ENCODE measurements around the gene CEP72.

Gene CEP72

DNA sequence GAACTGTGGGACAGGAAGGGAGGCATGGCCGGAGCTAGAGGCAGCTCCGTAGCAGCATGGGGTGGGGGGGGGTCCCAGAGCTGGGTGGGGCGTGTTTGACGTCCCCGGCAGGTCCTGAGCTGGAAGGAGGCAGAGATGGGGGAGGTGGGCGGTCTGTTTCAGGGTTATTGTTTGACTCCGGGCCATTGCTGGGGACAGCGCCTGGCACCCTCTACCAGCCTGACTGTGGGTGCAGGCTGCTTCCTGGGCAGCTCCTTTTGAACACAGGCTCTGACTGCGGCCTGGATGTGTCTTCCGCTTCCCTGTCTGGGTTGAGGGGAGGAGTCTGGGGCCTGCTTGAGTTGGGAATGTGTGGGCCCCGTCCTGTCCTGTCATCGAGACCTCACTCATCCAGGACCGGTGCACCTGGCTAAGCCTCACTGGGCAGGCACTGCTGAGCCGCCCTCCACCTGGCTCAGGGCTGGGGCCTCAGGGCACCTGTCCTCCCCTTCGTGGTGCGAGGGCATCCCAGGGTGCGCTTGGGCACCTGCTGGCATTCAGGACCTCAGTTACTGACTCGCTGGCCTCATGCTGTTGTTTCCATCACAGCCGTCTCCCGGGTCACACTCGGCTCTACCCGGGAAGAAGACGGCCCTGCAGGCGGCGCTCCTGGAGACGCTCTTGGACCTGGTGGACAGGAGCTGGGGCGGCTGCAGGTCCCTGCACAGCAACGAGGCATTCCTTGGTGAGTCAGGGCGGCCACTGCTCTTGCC lies 26.5 kb downstream of the CEP72 start:
- Mint-ChIP-seq H3K4me1 (peaks cover 5% of the 10 kb centered on the region), H3K27ac (no peak overlapping the region), H3K4me3 (no peak overlapping the region), H3K9me3 (no peaks in the 10 kb centered on the region), H3K36me3 (ENCODE audit: low read depth) (peaks cover 52% of the 10 kb centered on the region), H3K27me3 (ENCODE audit: low read depth, poor library complexity) (no peaks in the 10 kb centered on the region)
- no peak for TF ChIP-seq CTCF (IDR thresholded peaks at IDR 0.05)
- no peak for DNase-seq

DNA sequence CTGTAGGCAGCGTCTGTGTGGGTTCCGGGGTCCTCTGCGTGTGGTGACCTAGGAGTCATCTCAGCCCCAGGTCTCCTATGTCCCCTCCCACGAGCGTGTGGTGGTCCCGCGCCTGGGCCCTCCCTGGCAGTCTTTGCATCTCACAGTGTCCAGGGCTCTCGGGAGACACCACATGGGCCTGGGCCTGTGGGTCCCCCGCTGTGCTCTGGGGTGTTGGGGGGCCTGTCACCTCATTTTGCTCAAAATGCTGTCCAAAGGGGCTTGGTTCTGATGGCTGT lies 27.1 kb downstream of the CEP72 start:
- no peak for DNase-seq
- Mint-ChIP-seq H3K36me3 (ENCODE audit: low read depth) (peaks cover 50% of the 10 kb centered on the region), H3K4me1 (peaks cover 9% of the 10 kb centered on the region), H3K9me3 (no peaks in the 10 kb centered on the region), H3K27me3 (ENCODE audit: low read depth, poor library complexity) (no peaks in the 10 kb centered on the region), H3K27ac (no peak overlapping the region), H3K4me3 (no peak overlapping the region)
- no peak for TF ChIP-seq CTCF (IDR thresholded peaks at IDR 0.05)

DNA sequence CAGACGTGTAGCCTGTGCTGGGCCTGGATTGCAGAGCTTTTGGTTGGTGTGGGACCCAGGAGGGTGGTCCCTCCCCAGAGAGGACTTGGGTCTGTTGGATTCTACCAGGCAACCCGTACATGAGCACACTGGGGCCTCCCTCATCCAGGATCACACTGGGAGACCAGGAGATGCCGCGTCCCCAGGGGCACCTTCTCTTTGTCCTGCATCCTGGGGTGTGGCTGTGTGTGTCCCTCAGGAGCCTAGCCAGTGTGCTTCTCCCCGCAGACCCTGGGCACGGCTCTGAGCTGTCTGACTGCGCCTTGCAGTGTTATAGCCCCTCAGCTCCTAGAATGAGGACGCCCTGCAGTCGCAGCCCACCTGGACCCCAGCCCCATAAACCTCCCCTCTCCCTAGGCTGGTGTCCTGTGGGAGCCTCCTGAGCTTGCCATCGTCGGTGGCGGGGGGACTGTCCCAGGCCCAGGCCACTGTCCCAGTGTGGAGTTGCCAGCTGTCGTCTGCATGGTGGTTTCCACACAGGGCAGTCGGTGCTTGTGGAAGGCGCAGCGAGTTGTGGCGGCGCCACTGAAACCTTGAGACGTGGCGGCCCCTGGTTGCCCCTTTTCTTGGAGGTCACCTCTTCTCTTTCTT lies 27.6 kb downstream of the CEP72 start:
- no peak overlapping the region for H3K27ac Mint-ChIP-seq
- no peak for TF ChIP-seq CTCF (IDR thresholded peaks at IDR 0.05)
- peaks cover 14% of the 10 kb centered on the region for H3K4me1 Mint-ChIP-seq
- peaks cover 50% of the 10 kb centered on the region for H3K36me3 Mint-ChIP-seq (ENCODE audit: low read depth)
- no peaks in the 10 kb centered on the region for H3K27me3 Mint-ChIP-seq (ENCODE audit: low read depth, poor library complexity)
- no peaks in the 10 kb centered on the region for H3K9me3 Mint-ChIP-seq
- H3K4me3 Mint-ChIP-seq: no peak overlapping the region
- DNase-seq: no peak

DNA sequence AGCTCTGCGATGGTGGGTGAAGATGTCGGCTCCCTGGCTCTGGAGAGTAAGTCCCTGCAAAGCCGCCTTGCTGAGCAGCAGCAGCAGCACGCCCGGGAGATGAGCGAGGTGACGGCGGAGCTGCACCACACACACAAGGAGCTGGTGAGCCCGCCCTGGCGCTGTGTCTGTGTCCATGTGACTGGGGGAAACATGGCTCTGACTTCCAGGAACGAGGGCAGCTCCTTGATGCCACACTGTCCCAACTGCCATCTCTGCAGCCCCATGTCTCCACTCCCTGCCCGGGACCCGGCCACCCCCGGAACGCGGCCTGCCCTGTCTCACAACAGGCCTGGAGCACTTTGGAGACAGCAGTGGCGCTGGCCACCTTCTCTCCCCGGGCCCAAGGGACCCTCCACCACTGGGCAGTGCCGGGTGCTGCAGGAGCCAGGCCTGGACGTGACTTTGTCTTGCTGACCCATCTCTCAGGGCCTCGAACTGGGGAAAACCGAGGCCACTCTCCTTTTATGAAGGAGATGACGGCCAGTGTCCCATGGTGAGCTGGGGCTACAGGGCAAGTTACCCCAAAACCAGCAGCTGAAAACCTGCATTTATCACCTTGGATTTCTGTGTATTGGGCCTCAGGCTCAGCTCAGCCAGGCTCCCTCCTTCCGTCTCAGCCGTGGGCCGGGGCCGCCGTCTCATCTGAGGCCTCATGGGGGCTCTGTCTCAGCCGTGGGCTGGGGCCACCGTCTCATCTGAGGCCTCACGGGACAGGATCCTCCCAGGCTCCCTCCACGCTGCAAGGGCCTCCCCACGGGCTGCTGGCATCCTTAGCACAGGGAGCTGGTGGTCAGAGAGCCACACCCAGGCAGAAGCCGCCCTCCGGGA lies 28.6 kb downstream of the CEP72 start:
- H3K27me3 Mint-ChIP-seq (ENCODE audit: low read depth, poor library complexity): no peaks in the 10 kb centered on the region
- peaks cover 43% of the 10 kb centered on the region for H3K36me3 Mint-ChIP-seq (ENCODE audit: low read depth)
- TF ChIP-seq CTCF (IDR thresholded peaks at IDR 0.05): no peak
- no peak overlapping the region for H3K4me3 Mint-ChIP-seq
- peaks cover 16% of the 10 kb centered on the region for H3K4me1 Mint-ChIP-seq
- no peak for DNase-seq
- H3K27ac Mint-ChIP-seq: no peak overlapping the region
- H3K9me3 Mint-ChIP-seq: no peaks in the 10 kb centered on the region

- H3K9me3 Mint-ChIP-seq: no peaks in the 10 kb centered on the region
- no peak for DNase-seq
- no peak for TF ChIP-seq CTCF (IDR thresholded peaks at IDR 0.05)
- no peak overlapping the region for H3K27ac Mint-ChIP-seq
- H3K27me3 Mint-ChIP-seq (ENCODE audit: low read depth, poor library complexity): no peaks in the 10 kb centered on the region
- H3K36me3 Mint-ChIP-seq (ENCODE audit: low read depth): peaks cover 36% of the 10 kb centered on the region
- H3K4me3 Mint-ChIP-seq: no peak overlapping the region
- peaks cover 16% of the 10 kb centered on the region for H3K4me1 Mint-ChIP-seq
Measured at GRCh38 chr5:641331-641765, 29.2 kb downstream of the CEP72 start.
